ENCODE results near the gene LARP4. TPM values are rescaled to one million over a fixed set of nuclear protein-coding genes. Genes with fewer than 3 reads are reported as not detected.

Gene LARP4
- total RNA-seq, 2 experiments from 2014 or later, result 32.9 to 84.1 TPM

GRCh38 chr12:50402264-50403000, 1.7 kb downstream of the LARP4 start:
- peak overlapping the region; percentile 85 for H3K4me3 ChIP-seq (ENCODE audit: low read depth, low read length, poor library complexity, severe bottlenecking)
- no peak overlapping the region for H2AFZ ChIP-seq (ENCODE audit: low read length)
- peaks cover 22% of the 10 kb centered on the region for H4K20me1 ChIP-seq (ENCODE audit: insufficient read depth, low read length)
- peak overlapping the region; percentile 4 for H3K27ac ChIP-seq (ENCODE audit: low read depth, low read length, poor library complexity, severe bottlenecking)
- peak overlapping the region; percentile 86 for H3K4me2 ChIP-seq (ENCODE audit: low read length)
- H3K9me2 ChIP-seq (ENCODE audit: insufficient read depth, low read length), result no peaks in the 10 kb centered on the region
- CTCF ChIA-PET (ENCODE audit: unreplicated experiment), result no interaction called here
- peaks cover 12% of the 10 kb centered on the region for H3K4me1 ChIP-seq (ENCODE audit: insufficient read depth, low read length, poor library complexity, severe bottlenecking)
- TF ChIP-seq CTCF (conservative IDR thresholded peaks at IDR 0.05; ENCODE audit: low read length) (no peak), EZH2phosphoT487 (IDR thresholded peaks at IDR 0.05; ENCODE audit: borderline replicate concordance, low read depth, low read length) (no peak)
- intact Hi-C loops (cut with micrococcal nuclease; ENCODE audit: unreplicated experiment), result loop anchor here (5.0 kb wide), 1 partner anchor 180 kb away; no protein-coding TSS in a partner anchor
- POLR2A ChIA-PET, result interaction anchor here (0.7 to 1.4 kb wide), 6 partner anchors 9 to 290 kb away, joined by 3 to 4 read pairs (median 4); no protein-coding TSS in a partner anchor
- peaks cover 18% of the 10 kb centered on the region for H3K36me3 ChIP-seq (ENCODE audit: insufficient read depth, low read length)
- BruUV-seq (replicated peaks), result no TSS peak
- H3K9me3 ChIP-seq (ENCODE audit: low read length), result no peaks in the 10 kb centered on the region
- H3K79me2 ChIP-seq (ENCODE audit: insufficient read depth, low read depth, low read length), result peaks cover 65% of the 10 kb centered on the region
- DNase-seq (ENCODE audit: low spot score), result no peak

- Histone ChIP-seq H2AFZ (ENCODE audit: low read length) (no peak overlapping the region), H3K4me1 (ENCODE audit: insufficient read depth, low read length, poor library complexity, severe bottlenecking) (peaks cover 12% of the 10 kb centered on the region), H3K79me2 (ENCODE audit: insufficient read depth, low read depth, low read length) (peaks cover 71% of the 10 kb centered on the region), H4K20me1 (ENCODE audit: insufficient read depth, low read length) (peaks cover 22% of the 10 kb centered on the region), H3K9me3 (ENCODE audit: low read length) (no peaks in the 10 kb centered on the region), H3K27ac (ENCODE audit: low read depth, low read length, poor library complexity, severe bottlenecking) (peak overlapping the region; percentile 4), H3K4me3 (ENCODE audit: low read depth, low read length, poor library complexity, severe bottlenecking) (peak overlapping the region; percentile 85), H3K9me2 (ENCODE audit: insufficient read depth, low read length) (no peaks in the 10 kb centered on the region), H3K36me3 (ENCODE audit: insufficient read depth, low read length) (peaks cover 24% of the 10 kb centered on the region), H3K4me2 (ENCODE audit: low read length) (peak overlapping the region; percentile 86)
- intact Hi-C loops (cut with micrococcal nuclease; ENCODE audit: unreplicated experiment), result loop anchor here (5.0 kb wide), 1 partner anchor 181 kb away; no protein-coding TSS in a partner anchor
- POLR2A ChIA-PET, result interaction anchor here (0.5 to 1.4 kb wide), 3 partner anchors 15 to 290 kb away, joined by 3 to 4 read pairs (median 4); no protein-coding TSS in a partner anchor
- no peak for TF ChIP-seq EZH2phosphoT487 (IDR thresholded peaks at IDR 0.05; ENCODE audit: borderline replicate concordance, low read depth, low read length)
- no peak for TF ChIP-seq CTCF (conservative IDR thresholded peaks at IDR 0.05; ENCODE audit: low read length)
- peak; percentile 25 for DNase-seq (ENCODE audit: low spot score)
- no TSS peak for BruUV-seq (replicated peaks)
- CTCF ChIA-PET (ENCODE audit: unreplicated experiment), result no interaction called here
These were observed 2.3 kb downstream of the LARP4 start for GRCh38 chr12:50403001-50403440.

- H3K4me1 ChIP-seq (ENCODE audit: insufficient read depth, low read length, poor library complexity, severe bottlenecking), result peaks cover 12% of the 10 kb centered on the region
- ChIA-PET CTCF (ENCODE audit: unreplicated experiment) (no interaction called here), POLR2A (interaction anchor here (0.5 to 1.4 kb wide), 6 partner anchors 13 to 1446 kb away, joined by 3 to 6 read pairs (median 4); no protein-coding TSS in a partner anchor)
- no peak overlapping the region for H3K27ac ChIP-seq (ENCODE audit: low read depth, low read length, poor library complexity, severe bottlenecking)
- no peaks in the 10 kb centered on the region for H3K9me2 ChIP-seq (ENCODE audit: insufficient read depth, low read length)
- no peak overlapping the region for H3K4me2 ChIP-seq (ENCODE audit: low read length)
- TF ChIP-seq CTCF (conservative IDR thresholded peaks at IDR 0.05; ENCODE audit: low read length) (no peak), EZH2phosphoT487 (IDR thresholded peaks at IDR 0.05; ENCODE audit: borderline replicate concordance, low read depth, low read length) (no peak)
- DNase-seq (ENCODE audit: low spot score), result no peak
- peaks cover 84% of the 10 kb centered on the region for H3K79me2 ChIP-seq (ENCODE audit: insufficient read depth, low read depth, low read length)
- no TSS peak for BruUV-seq (replicated peaks)
- H2AFZ ChIP-seq (ENCODE audit: low read length), result no peak overlapping the region
- intact Hi-C loops (cut with micrococcal nuclease; ENCODE audit: unreplicated experiment), result loop anchor here (5.0 kb wide), 1 partner anchor 182 kb away; no protein-coding TSS in a partner anchor
- no peak overlapping the region for H3K4me3 ChIP-seq (ENCODE audit: low read depth, low read length, poor library complexity, severe bottlenecking)
- H3K9me3 ChIP-seq (ENCODE audit: low read length), result no peaks in the 10 kb centered on the region; the same call in 1 of the 2 replicates
- peaks cover 22% of the 10 kb centered on the region for H4K20me1 ChIP-seq (ENCODE audit: insufficient read depth, low read length)
- H3K36me3 ChIP-seq (ENCODE audit: insufficient read depth, low read length), result peaks cover 37% of the 10 kb centered on the region
These were observed 3.6 kb downstream of the LARP4 start for GRCh38 chr12:50404307-50404706.
